Body of pancreas (tissue), 4 donors: ENCODE measurements around the gene SPATA13. TPM values are rescaled to one million over a fixed set of nuclear protein-coding genes. Genes with fewer than 3 reads are reported as not detected.

Experiments
- ATAC-seq: fragments of 150-250 bp; one replicate; pipeline ENCODE4 v1.9.1; 2016
- DNase-seq, 4 donors: peaks; one replicate each; pipeline ENCODE4 v3.0.0-alpha.2; 2019
- H3K27ac ChIP-seq, 4 donors: fragments of 200-600 bp; sonication (generic); 1 replicate in 3 of 4; 2 replicates in 1 of 4; pipeline versions ENCODE4 v1.5.1 to v1.6.1; 2016 to 2019; ENCODE audit warnings: mild to moderate bottlenecking in 1 of 4, mixed read lengths in 1 of 4, moderate library complexity in 1 of 4
- H3K27me3 ChIP-seq, 2 donors: fragments of 200-600 bp; sonication (generic); one replicate each; pipeline ENCODE4 v1.6.0; 2016; ENCODE audit warnings: mild to moderate bottlenecking in 1 of 2
- H3K36me3 ChIP-seq, 2 donors: fragments of 200-600 bp; sonication (generic); replicated peaks in 1 of 2; 2 replicates each; pipeline ENCODE4 v1.5.1; 2016; ENCODE audit warnings: low read depth in 2 of 2; ENCODE audit not compliant: insufficient read depth in 1 of 2
- H3K4me1 ChIP-seq: fragments of 200-600 bp; sonication (generic); one replicate; pipeline ENCODE4 v1.6.0; 2016
- H3K4me3 ChIP-seq, 2 donors: fragments of 200-600 bp; sonication (generic); 1 replicate in 1 of 2; 2 replicates in 1 of 2; pipeline ENCODE4 v1.5.1; 2016 to 2019
- H3K9me3 ChIP-seq, 3 donors: fragments of 200-600 bp; sonication (generic); 1 replicate in 2 of 3; 2 replicates in 1 of 3; pipeline ENCODE4 v1.5.1; 2016
- CTCF ChIP-seq, 7 experiments: fragments of 450-650 bp in 4 of 7; fragments of 200-600 bp in 3 of 7; sonication (generic) in 3 of 7; IDR thresholded peaks; one replicate each; pipeline ENCODE4 v1.5.1; 2016 to 2019; ENCODE audit warnings: antibody characterized with exemption in 7 of 7
- POLR2A ChIP-seq, 3 donors: fragments of 450-650 bp; IDR thresholded peaks; one replicate each; pipeline ENCODE4 v1.6.1; 2016; ENCODE audit warnings: antibody characterized with exemption in 3 of 3, mild to moderate bottlenecking in 2 of 3
- WGBS, 2 donors: methylation state at CpG; one replicate each; pipeline ENCODE4 v1.1.5; 2017; 5-methylcytosine and 5-hydroxymethylcytosine counted together
- intact Hi-C: fragments of 100-400 bp; cut with DNase I; formaldehyde crosslinking; loops from one replicate; pipeline ENCODE4 v1.15.1; 2023
- total RNA-seq, 2 donors: library from RNA; depleted of rRNA; stranded (reverse); fragments of >200 nt; gene quantifications; one replicate each; pipeline ENCODE4 v1.1.0, GENCODE V29; 2016

Gene SPATA13
- total RNA-seq, 2 donors from 2014 or later = 83.3 to 359 TPM

DNA sequence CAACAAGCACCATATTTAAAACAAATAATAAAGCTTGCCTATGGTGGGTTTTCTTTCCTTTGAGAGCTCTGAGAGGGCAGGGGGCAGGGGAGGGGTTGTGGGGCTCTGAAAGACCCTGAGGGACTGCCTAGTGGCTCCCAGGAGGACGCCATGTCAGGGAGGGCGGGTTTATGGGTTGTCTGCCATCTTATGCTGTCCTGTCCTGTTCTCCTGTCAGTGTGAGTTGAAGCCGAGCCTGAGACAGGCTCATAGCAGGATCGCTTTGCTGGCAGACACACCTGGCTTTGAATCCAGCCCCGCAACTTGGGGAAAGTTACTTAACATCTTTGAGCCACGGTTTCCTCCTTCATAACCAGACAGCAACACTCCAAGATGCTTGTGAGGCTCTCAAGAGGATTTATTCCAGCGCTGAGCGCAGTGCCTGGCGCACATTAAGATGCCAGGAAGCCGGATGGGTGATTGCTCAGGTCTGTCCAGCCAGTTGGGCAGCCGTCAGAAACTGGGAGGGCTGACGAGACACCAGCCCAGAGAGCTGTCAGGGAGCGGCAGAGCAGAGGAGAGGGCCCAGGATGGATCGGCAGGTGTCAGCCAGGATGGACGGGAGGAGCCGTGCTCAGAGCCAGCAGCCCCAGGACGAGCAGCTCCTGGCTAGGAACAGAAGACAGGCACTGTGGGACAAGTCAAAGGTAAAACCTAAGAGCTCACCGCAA lies 112.1 kb downstream of the SPATA13 start:
- TF ChIP-seq CTCF (IDR thresholded peaks at IDR 0.05) (no peak), POLR2A (IDR thresholded peaks at IDR 0.05) (no peak)
- ATAC-seq (no peak), DNase-seq (no peak)
- no peaks in the 10 kb centered on the region for H3K27me3 ChIP-seq
- H3K36me3 ChIP-seq = no peaks in the 10 kb centered on the region
- intact Hi-C loops = no loop called here
- H3K4me1 ChIP-seq = peaks cover 58% of the 10 kb centered on the region
- H3K4me3 ChIP-seq = no peak overlapping the region
- H3K27ac ChIP-seq = peak overlapping the region; percentile 55 to 92 (median 82)
- 55 to 59% methylated on average over 16 to 18 of the region's 18 CpGs for WGBS, 2 donors
- no peaks in the 10 kb centered on the region for H3K9me3 ChIP-seq

- ATAC-seq (no peak), DNase-seq (no peak)
- Histone ChIP-seq H3K4me1 (peaks cover 45% of the 10 kb centered on the region), H3K27ac (peak overlapping the region in 1 of 4 donors; percentile 92), H3K4me3 (no peak overlapping the region), H3K36me3 (peaks cover 0 to under 1% of the 10 kb centered on the region in 2 donors), H3K9me3 (no peaks in the 10 kb centered on the region), H3K27me3 (no peaks in the 10 kb centered on the region)
- intact Hi-C loops = no loop called here
- TF ChIP-seq POLR2A (IDR thresholded peaks at IDR 0.05) (no peak), CTCF (IDR thresholded peaks at IDR 0.05) (no peak)
- WGBS, 2 donors = 92 to 93% methylated on average over 7 of the region's 7 CpGs
Observed at GRCh38 chr13:24273926-24274325, 113.4 kb downstream of the SPATA13 start.

- Histone ChIP-seq H3K27me3 (no peaks in the 10 kb centered on the region), H3K27ac (peak overlapping the region in 1 of 4 donors; percentile 92), H3K4me1 (peaks cover 40% of the 10 kb centered on the region), H3K36me3 (peaks cover 0 to 1% of the 10 kb centered on the region in 2 donors), H3K4me3 (no peak overlapping the region), H3K9me3 (no peaks in the 10 kb centered on the region)
- TF ChIP-seq POLR2A (IDR thresholded peaks at IDR 0.05) (no peak), CTCF (IDR thresholded peaks at IDR 0.05) (no peak)
- DNase-seq = peak in 1 of 4 donors; percentile 55
- intact Hi-C loops = no loop called here
- no peak for ATAC-seq
- 64 to 84% methylated on average over 6 of the region's 6 CpGs for WGBS, 2 donors
Observed at GRCh38 chr13:24274452-24275021, 114.0 kb downstream of the SPATA13 start.

- H3K27ac ChIP-seq = no peak overlapping the region
- H3K27me3 ChIP-seq = no peaks in the 10 kb centered on the region
- peaks cover 0 to 3% of the 10 kb centered on the region in 2 donors for H3K36me3 ChIP-seq
- TF ChIP-seq CTCF (IDR thresholded peaks at IDR 0.05) = no peak
- TF ChIP-seq POLR2A (IDR thresholded peaks at IDR 0.05) = no peak
- intact Hi-C loops = no loop called here
- H3K4me1 ChIP-seq = peaks cover 36% of the 10 kb centered on the region
- no peak overlapping the region for H3K4me3 ChIP-seq
- DNase-seq (no peak), ATAC-seq (no peak)
- no peaks in the 10 kb centered on the region for H3K9me3 ChIP-seq
Observed at GRCh38 chr13:24275041-24275440, 114.5 kb downstream of the SPATA13 start.
